Transverse colon (tissue), 4 donors: ENCODE measurements around the gene NT5C2.

Experiments used
- POLR2A ChIP-seq: fragments of 450-650 bp; IDR thresholded peaks from one replicate; pipeline ENCODE4 v1.6.1; 2016; ENCODE audit warnings: antibody characterized with exemption, mild to moderate bottlenecking, moderate library complexity
- POLR2AphosphoS5 ChIP-seq, 3 donors: sonication (generic); formaldehyde crosslinking; IDR thresholded peaks; one replicate each; pipeline ENCODE4 v1.6.1; 2016; ENCODE audit warnings: antibody characterized with exemption in 3 of 3
- TF ChIP-seq, protein P1 (sequence below), 5 experiments: fragments of 200-600 bp in 3 of 5; fragments of 450-650 bp in 2 of 5; sonication (generic) in 3 of 5; IDR thresholded peaks; 1 replicate in 2 of 5; 2 replicates in 3 of 5; pipeline ENCODE4 v1.5.1; 2016 to 2017; ENCODE audit warnings: antibody characterized with exemption in 5 of 5, inconsistent platforms in 3 of 5, mild to moderate bottlenecking in 2 of 5, moderate library complexity in 1 of 5

- TF ChIP-seq POLR2A: no peak
- TF ChIP-seq, protein P1, sequence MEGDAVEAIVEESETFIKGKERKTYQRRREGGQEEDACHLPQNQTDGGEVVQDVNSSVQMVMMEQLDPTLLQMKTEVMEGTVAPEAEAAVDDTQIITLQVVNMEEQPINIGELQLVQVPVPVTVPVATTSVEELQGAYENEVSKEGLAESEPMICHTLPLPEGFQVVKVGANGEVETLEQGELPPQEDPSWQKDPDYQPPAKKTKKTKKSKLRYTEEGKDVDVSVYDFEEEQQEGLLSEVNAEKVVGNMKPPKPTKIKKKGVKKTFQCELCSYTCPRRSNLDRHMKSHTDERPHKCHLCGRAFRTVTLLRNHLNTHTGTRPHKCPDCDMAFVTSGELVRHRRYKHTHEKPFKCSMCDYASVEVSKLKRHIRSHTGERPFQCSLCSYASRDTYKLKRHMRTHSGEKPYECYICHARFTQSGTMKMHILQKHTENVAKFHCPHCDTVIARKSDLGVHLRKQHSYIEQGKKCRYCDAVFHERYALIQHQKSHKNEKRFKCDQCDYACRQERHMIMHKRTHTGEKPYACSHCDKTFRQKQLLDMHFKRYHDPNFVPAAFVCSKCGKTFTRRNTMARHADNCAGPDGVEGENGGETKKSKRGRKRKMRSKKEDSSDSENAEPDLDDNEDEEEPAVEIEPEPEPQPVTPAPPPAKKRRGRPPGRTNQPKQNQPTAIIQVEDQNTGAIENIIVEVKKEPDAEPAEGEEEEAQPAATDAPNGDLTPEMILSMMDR (IDR thresholded peaks at IDR 0.05): no peak
- TF ChIP-seq POLR2AphosphoS5 (IDR thresholded peaks at IDR 0.05): no peak
Measured at GRCh38 chr10:103188853-103189252, 4.2 kb downstream of the NT5C2 start.
